DOHH2 (cell line): Measurements from ENCODE around the gene KCNK6.
A peak's percentile ranks its signal among the peaks of the same experiment; 100 is the strongest.
"Not testable (repeated sequence)": the region's sequence is repeated elsewhere in the genome, so short reads cannot be mapped to it uniquely, and the experiment has no call there.

Experiments
- H3F3A ChIP-seq: fragments of 200-600 bp; sonication (generic), shearing (Covaris generic); 2 replicates; pipeline ENCODE4 v1.6.0; 2016; ENCODE audit warnings: antibody characterized with exemption, mild to moderate bottlenecking; ENCODE audit not compliant: control insufficient read depth, insufficient read depth
- H3K27ac ChIP-seq: fragments of 200-600 bp; sonication (generic); 2 replicates; pipeline ENCODE4 v1.5.1; 2014; ENCODE audit warnings: low read depth, mild to moderate bottlenecking, low read length, moderate library complexity
- H3K27me3 ChIP-seq: fragments of 200-600 bp; sonication (generic); 2 replicates; pipeline ENCODE4 v1.6.1; 2014; ENCODE audit warnings: mild to moderate bottlenecking, low read length, mixed read lengths; ENCODE audit not compliant: control insufficient read depth
- H3K36me3 ChIP-seq: fragments of 200-600 bp; sonication (generic); 2 replicates; pipeline ENCODE4 v1.6.1; 2014; ENCODE audit warnings: mild to moderate bottlenecking, low read length, moderate library complexity, mixed read lengths; ENCODE audit not compliant: control insufficient read depth
- H3K4me1 ChIP-seq: fragments of 200-600 bp; sonication (generic); 2 replicates; pipeline ENCODE4 v1.6.1; 2014; ENCODE audit warnings: mild to moderate bottlenecking, low read length, mixed read lengths; ENCODE audit not compliant: control insufficient read depth
- H3K4me2 ChIP-seq: fragments of 200-600 bp; sonication (generic); 2 replicates; pipeline ENCODE4 v1.6.0; 2014; ENCODE audit warnings: mild to moderate bottlenecking, low read length, moderate library complexity
- H3K4me3 ChIP-seq: fragments of 200-600 bp; sonication (generic); 2 replicates; pipeline ENCODE4 v1.5.1; 2014; ENCODE audit warnings: mild to moderate bottlenecking, low read length, mixed read lengths
- H3K79me2 ChIP-seq: fragments of 200-600 bp; sonication (generic); 2 replicates; pipeline ENCODE4 v1.6.1; 2014; ENCODE audit warnings: mild to moderate bottlenecking, low read length, mixed read lengths; ENCODE audit not compliant: control insufficient read depth
- H3K9me2 ChIP-seq: fragments of 200-600 bp; sonication (generic); replicated peaks from 2 replicates; pipeline ENCODE4 v1.6.1; 2014; ENCODE audit warnings: mild to moderate bottlenecking, low read length, mixed read lengths; ENCODE audit not compliant: control insufficient read depth
- H3K9me3 ChIP-seq: fragments of 200-600 bp; sonication (generic); 2 replicates; pipeline ENCODE4 v1.6.1; 2014; ENCODE audit warnings: antibody characterized with exemption, low read length, mixed read lengths; ENCODE audit not compliant: control insufficient read depth, insufficient read depth
- H4K20me1 ChIP-seq: fragments of 200-600 bp; sonication (generic); 2 replicates; pipeline ENCODE4 v1.6.0; 2014; ENCODE audit warnings: low read depth, mild to moderate bottlenecking, antibody characterized with exemption, low read length, moderate library complexity; ENCODE audit not compliant: control insufficient read depth, insufficient read depth
- CTCF ChIP-seq: fragments of 200-600 bp; sonication (generic); IDR thresholded peaks from one replicate; pipeline ENCODE4 v1.5.1; 2014; ENCODE audit warnings: antibody characterized with exemption, mild to moderate bottlenecking, low read depth, low read length; ENCODE audit not compliant: poor library complexity, severe bottlenecking
- EZH2phosphoT487 ChIP-seq: fragments of 200-600 bp; sonication (generic); IDR thresholded peaks from 2 replicates; pipeline ENCODE4 v1.6.1; 2017; ENCODE audit warnings: borderline replicate concordance, mild to moderate bottlenecking, antibody characterized with exemption, low read length, moderate library complexity, mixed read lengths

KCNK6 gene

GRCh38 chr19:38337360-38337653 lies 17.7 kb downstream of the KCNK6 start:
- peaks cover 8% of the 10 kb centered on the region for H3K4me1 ChIP-seq
- H3K4me2 ChIP-seq = peak overlapping the region; percentile 97
- H3F3A ChIP-seq = peaks cover 3% of the 10 kb centered on the region; the same call in 1 of the 2 replicates
- H3K4me3 ChIP-seq = peak overlapping the region; percentile 90
- H3K79me2 ChIP-seq = no peaks in the 10 kb centered on the region
- no peaks in the 10 kb centered on the region for H3K36me3 ChIP-seq
- no peak for TF ChIP-seq EZH2phosphoT487
- no peak for TF ChIP-seq CTCF
- H3K27me3 ChIP-seq = no peaks in the 10 kb centered on the region
- H3K27ac ChIP-seq = no peak overlapping the region
- no peaks in the 10 kb centered on the region for H3K9me3 ChIP-seq
- no peaks in the 10 kb centered on the region for H3K9me2 ChIP-seq
- H4K20me1 ChIP-seq = no peaks in the 10 kb centered on the region

- H3K36me3 ChIP-seq, H3K9me2 ChIP-seq, H3K27me3 ChIP-seq, H3K4me1 ChIP-seq, H3K4me2 ChIP-seq, H3K79me2 ChIP-seq, H3K4me3 ChIP-seq, H3F3A ChIP-seq, H3K27ac ChIP-seq, H4K20me1 ChIP-seq, H3K9me3 ChIP-seq: not testable (repeated sequence)
Measured at GRCh38 chr19:38339011-38339410, 19.4 kb downstream of the KCNK6 start.

GRCh38 chr19:38340927-38341326 lies 21.3 kb downstream of the KCNK6 start:
- H3K27me3 ChIP-seq = no peaks in the 10 kb centered on the region
- no peak overlapping the region for H3K27ac ChIP-seq
- no peaks in the 10 kb centered on the region for H3K9me3 ChIP-seq
- no peaks in the 10 kb centered on the region for H4K20me1 ChIP-seq
- H3K4me2 ChIP-seq = no peak overlapping the region
- no peaks in the 10 kb centered on the region for H3K9me2 ChIP-seq
- peaks cover 3% of the 10 kb centered on the region; the same call in 1 of the 2 replicates for H3F3A ChIP-seq
- H3K36me3 ChIP-seq = no peaks in the 10 kb centered on the region
- no peaks in the 10 kb centered on the region for H3K79me2 ChIP-seq
- H3K4me1 ChIP-seq = peaks cover 8% of the 10 kb centered on the region
- TF ChIP-seq EZH2phosphoT487 (no peak), CTCF (no peak)
- H3K4me3 ChIP-seq = no peak overlapping the region

GRCh38 chr19:38346837-38347236 lies 27.2 kb downstream of the KCNK6 start:
- H3K79me2 ChIP-seq = no peaks in the 10 kb centered on the region
- no peak overlapping the region for H3K4me3 ChIP-seq
- H3K27ac ChIP-seq = no peak overlapping the region
- no peaks in the 10 kb centered on the region for H3K9me2 ChIP-seq
- H3F3A ChIP-seq = no peaks in the 10 kb centered on the region
- H3K36me3 ChIP-seq = no peaks in the 10 kb centered on the region
- H3K4me1 ChIP-seq = no peaks in the 10 kb centered on the region
- no peaks in the 10 kb centered on the region for H4K20me1 ChIP-seq
- TF ChIP-seq EZH2phosphoT487 (no peak), CTCF (no peak)
- no peak overlapping the region for H3K4me2 ChIP-seq
- no peaks in the 10 kb centered on the region for H3K27me3 ChIP-seq
- no peaks in the 10 kb centered on the region for H3K9me3 ChIP-seq
